GM12891 (cell line): ENCODE data around the gene ARHGEF11.

ENCODE experiments used
- DNase-seq: peaks from one replicate; pipeline ENCODE4 v3.0.0; 2011; ENCODE audit warnings: low spot score; ENCODE audit not compliant: insufficient read length
- FAIRE-seq: peaks from 2 replicates; lab custom pipeline; 2011; peaks lifted over from hg19 to GRCh38; lab: Jason Lieb, UNC
- PAX5 ChIP-seq: IDR thresholded peaks from 2 replicates; pipeline ENCODE4 v1.6.1; 2011; ENCODE audit warnings: low read length, moderate library complexity, mild to moderate bottlenecking; ENCODE audit not compliant: insufficient read depth, severe bottlenecking
- POLR2A ChIP-seq: IDR thresholded peaks from 2 replicates; pipeline ENCODE4 v1.6.1; 2011; ENCODE audit warnings: low read depth, low read length, control low read depth
- POLR2AphosphoS5 ChIP-seq: IDR thresholded peaks from 2 replicates; pipeline ENCODE4 v1.6.1; 2011; ENCODE audit warnings: low read depth, low read length, control low read depth
- POU2F2 ChIP-seq: IDR thresholded peaks from 2 replicates; pipeline ENCODE4 v1.6.1; 2011; ENCODE audit warnings: low read depth, mild to moderate bottlenecking, control low read depth, low read length, moderate library complexity
- SPI1 ChIP-seq: IDR thresholded peaks from 2 replicates; pipeline ENCODE4 v1.6.1; 2011; ENCODE audit warnings: low read depth, low read length, control low read depth
- TAF1 ChIP-seq: IDR thresholded peaks from 2 replicates; pipeline ENCODE4 v1.6.1; 2011; ENCODE audit warnings: low read depth, low read length, control low read depth

ARHGEF11 gene

DNA sequence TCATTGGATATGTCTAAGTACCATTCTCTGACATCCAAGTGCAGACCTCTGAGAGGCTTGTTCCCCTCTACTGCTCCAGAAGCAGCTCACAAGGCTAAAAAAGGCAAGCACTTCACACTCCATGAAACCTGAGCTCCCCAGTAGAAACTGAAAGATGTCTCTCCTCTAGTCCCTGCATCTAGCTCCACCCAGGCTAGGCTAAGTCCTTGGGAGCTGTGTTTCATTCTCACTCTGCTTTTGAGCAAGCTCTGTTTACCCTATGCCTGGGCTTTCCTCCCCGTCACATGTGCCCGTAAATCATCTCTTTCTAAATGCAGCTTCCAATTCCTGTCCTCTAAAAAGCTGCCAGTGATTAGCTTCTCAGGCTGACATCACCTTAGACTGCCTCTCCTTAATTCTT, 86.1 kb downstream of the ARHGEF11 start:
- TF ChIP-seq POU2F2 = no peak
- no peak for TF ChIP-seq POLR2AphosphoS5
- TF ChIP-seq SPI1 = no peak
- TF ChIP-seq POLR2A = no peak
- TF ChIP-seq TAF1 = no peak
- TF ChIP-seq PAX5 = no peak
- FAIRE-seq (no peak), DNase-seq (no peak)

DNA sequence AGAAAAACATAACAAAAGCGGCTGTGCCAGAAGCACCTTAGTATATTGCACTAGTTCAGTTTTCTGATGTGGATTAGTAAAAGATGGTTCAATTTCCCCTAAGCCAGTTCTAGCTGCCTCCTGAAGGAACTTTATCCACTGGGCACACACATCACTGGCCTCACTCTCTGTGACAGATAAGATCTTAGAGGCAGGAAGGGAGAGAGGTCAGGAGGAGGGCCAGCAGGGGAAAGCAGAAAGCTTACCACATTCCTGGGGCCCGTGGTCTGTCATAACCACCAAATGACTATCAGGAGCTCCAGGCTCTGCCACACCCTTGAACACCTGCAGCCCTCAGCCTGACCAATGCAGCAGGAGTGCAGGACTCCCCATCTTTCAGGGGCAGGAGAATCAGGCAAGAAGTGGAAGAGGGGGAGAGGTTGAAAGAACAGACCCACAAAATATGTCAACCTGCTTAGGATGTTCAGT, 87.3 kb downstream of the ARHGEF11 start:
- FAIRE-seq = no peak
- no peak for DNase-seq
- TF ChIP-seq PAX5 = no peak
- no peak for TF ChIP-seq POU2F2
- TF ChIP-seq POLR2A = no peak
- no peak for TF ChIP-seq TAF1
- TF ChIP-seq SPI1 = no peak

DNA sequence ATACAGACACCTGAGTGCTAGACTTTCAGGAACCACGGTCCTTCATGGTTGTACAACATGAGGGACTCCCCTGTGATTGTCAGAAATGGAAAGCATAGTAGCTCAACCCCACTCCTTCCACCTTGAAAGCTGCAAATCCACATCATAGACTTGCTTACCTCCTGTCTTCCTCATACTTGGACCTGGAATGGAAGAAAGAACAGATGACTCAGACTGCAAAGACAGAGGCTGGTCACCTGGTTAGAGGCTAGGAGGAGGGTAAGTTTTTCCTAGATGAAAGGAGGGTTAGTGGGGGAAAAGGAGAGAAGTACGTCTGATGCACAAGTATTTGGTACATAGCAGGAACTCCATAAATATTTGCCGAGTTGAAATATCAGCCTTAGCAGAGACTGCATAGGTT, 87.9 kb downstream of the ARHGEF11 start:
- TF ChIP-seq POLR2A = no peak
- TF ChIP-seq PAX5 = no peak
- no peak for TF ChIP-seq POU2F2
- TF ChIP-seq TAF1 = no peak
- TF ChIP-seq SPI1 = no peak
- no peak for FAIRE-seq

DNA sequence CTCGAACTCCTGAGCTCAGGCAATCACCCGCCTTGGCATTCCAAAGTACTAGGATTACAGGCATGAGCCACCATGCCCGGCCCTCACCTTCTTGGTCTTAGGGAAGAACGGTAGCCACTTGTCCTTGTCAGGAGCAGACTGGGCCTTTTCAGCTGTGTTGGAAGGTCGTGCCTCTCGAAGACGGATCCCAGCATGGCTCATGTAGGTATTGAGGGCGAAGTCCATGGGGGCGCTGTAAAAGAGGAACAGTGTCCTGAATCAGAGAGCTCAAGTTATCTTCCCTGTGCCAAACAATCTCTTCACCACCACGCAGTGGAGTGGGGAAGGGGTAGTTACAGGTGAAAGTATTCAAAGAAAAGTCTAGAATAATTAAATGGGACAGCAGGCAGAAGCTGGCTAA, 89.2 kb downstream of the ARHGEF11 start:
- DNase-seq = no peak
- TF ChIP-seq TAF1 (no peak), POLR2A (no peak), POLR2AphosphoS5 (no peak), POU2F2 (no peak), SPI1 (no peak), PAX5 (no peak)
- FAIRE-seq = no peak

More for the DNA sequence above, 87.9 kb downstream of the ARHGEF11 start:
- DNase-seq = no peak

DNA sequence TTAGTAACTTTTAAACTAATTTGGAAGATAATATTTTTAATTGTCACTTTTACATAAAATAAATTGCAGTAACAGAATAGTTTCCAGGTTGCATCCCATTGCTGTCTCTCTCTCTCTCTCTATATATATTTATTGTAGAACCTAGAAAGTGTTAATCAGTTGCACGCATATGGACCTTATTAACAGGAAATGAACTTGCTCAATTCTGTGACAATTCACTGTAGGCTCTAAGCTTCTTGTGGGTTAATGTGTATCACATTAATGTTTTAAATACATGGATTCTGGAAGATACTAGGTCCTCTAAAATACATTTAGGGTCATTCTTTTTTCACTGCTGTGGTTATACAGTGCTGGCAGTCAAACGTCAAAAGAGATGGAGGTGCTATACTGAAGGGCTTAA, 92.0 kb downstream of the ARHGEF11 start:
- no peak for TF ChIP-seq POU2F2
- TF ChIP-seq POLR2AphosphoS5 = no peak
- no peak for TF ChIP-seq POLR2A
- TF ChIP-seq SPI1 = no peak
- no peak for TF ChIP-seq PAX5
- TF ChIP-seq TAF1 = no peak
- no peak for FAIRE-seq

DNA sequence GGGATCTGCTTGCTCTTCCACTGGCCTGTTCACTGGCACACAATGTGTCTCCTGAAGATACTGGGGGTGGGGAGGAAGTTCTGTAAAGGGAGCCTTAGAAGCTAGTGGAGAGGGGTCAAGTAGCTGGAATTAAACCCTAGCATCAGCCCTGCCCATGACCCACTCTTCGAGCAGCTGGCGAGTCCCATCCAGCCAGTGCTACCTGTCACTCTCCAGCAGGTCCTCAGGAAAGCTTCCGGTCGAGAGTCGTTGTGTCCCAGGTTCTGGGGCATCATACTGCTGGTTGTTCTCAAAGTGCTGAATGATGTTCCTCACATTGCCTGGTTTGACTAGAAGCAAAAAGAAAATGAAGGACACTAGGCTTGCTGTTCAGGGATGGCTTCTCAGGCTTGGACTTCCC, 94.2 kb downstream of the ARHGEF11 start:
- FAIRE-seq = no peak
- TF ChIP-seq POLR2AphosphoS5 (no peak), POU2F2 (no peak), SPI1 (no peak), PAX5 (no peak), TAF1 (no peak), POLR2A (no peak)

More for the DNA sequence above, 92.0 kb downstream of the ARHGEF11 start:
- DNase-seq = no peak

DNA sequence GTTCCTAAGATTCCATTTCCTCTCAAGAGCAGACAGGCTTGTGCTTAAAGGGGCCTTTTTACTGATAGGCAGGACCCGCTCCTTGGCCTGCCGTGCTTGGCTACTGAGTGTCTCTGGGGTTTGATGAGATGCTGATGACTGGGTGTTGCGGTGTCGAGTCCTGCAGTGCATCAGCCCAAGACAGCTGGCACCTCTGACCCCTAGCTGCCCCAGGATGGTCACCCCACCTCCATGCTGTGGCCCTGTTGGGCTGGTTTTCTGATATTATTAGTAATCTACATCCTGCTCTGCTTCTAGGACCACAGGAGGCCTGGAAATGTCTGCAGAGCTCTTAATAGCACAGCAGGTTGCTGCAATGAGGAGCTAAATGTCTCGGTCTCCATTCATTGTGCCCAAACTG, 96.4 kb downstream of the ARHGEF11 start:
- TF ChIP-seq PAX5 (no peak), TAF1 (no peak), POLR2AphosphoS5 (no peak), POLR2A (no peak), POU2F2 (no peak), SPI1 (no peak)
- DNase-seq (no peak), FAIRE-seq (no peak)

More for the DNA sequence above, 94.2 kb downstream of the ARHGEF11 start:
- DNase-seq = no peak

DNA sequence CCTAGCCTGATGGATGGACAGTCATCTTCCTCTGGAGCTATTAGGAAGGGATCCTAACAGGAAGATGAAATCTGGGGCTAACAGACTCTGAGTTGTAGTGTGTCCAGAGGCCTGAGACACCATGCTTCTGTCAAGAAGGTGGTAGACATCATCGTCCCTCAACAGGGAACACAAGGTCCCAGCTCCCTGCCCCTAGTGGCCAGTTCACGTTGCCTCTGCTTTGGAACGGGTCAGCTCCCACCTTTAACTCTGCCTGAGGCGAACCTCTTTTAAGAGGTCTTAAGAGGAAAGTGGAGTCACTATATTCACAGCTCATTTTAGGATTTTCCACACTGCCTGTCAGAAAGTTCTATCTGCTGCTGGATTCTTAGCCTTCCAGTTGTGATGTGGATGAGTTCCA, 96.8 kb downstream of the ARHGEF11 start:
- DNase-seq = no peak
- no peak for TF ChIP-seq PAX5
- no peak for TF ChIP-seq POU2F2
- TF ChIP-seq POLR2A = no peak
- no peak for TF ChIP-seq POLR2AphosphoS5
- no peak for TF ChIP-seq SPI1
- TF ChIP-seq TAF1 = no peak
- no peak for FAIRE-seq

DNA sequence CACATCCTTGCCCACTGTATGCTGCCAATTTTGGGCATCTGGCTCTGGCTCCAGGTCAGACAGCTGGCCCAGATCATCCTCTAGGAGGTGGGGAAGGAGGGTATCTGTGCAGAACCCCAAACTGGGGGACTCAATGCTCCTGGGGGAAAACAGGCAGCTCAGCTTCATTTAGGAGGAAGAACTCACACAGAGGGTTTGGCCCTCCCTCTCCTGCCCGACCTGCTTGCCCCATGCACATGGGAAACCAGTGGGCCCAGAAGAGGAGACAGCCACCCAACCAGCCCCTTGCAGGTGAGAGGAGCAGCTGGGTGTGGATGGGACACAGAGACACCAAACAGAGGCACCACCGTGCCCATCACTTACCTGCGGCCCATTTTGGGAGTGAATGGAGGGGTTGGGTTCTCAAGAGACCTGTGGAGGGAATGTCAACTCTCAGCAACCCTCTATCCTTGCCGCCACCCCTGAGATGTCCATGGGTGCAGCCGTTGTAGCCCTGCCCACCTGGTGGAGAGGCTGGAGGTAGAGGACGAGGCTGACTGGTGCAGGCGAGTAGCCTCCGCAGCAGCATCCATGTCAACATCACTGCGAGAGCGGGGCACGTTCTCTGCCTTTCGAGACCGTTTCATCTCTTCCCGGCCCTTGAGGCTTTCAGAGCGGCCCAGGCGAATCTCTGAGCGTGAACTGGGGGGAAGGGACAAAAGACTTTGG, 97.6 kb downstream of the ARHGEF11 start:
- FAIRE-seq = no peak
- TF ChIP-seq SPI1 (no peak), POLR2A (no peak), POLR2AphosphoS5 (no peak), PAX5 (no peak), POU2F2 (no peak)

DNA sequence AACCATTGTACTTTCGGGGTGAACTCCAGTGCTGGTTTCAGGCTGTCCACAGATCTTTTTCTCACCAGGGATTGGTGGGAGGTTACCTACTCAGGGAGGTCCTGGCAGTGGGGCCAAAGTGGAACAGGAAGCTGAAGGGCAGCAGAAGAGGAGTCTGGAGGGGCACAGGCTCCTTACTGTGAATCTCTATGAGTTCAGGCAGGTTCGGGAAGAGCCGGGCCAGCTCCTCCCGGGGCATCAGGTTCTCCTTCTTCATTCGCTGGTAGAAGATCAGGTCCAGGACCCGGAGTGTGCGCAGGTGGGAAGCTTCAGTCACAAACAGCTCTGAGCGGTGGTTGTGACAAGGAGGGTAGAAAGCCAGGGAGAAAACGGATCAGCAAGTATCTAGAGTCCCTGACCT, 98.4 kb downstream of the ARHGEF11 start:
- FAIRE-seq (no peak), DNase-seq (no peak)
- TF ChIP-seq POLR2AphosphoS5 (no peak), PAX5 (no peak), POLR2A (no peak), SPI1 (no peak), TAF1 (no peak), POU2F2 (no peak)

More for the DNA sequence above, 97.6 kb downstream of the ARHGEF11 start:
- no peak for DNase-seq
